ENCODE results near the gene TSPOAP1.

TSPOAP1 gene

GRCh38 chr17:58272367-58273280 is 56.0 kb downstream of the TSPOAP1 start:
- DNase-seq, result no peak

GRCh38 chr17:58271216-58271931 is 57.2 kb downstream of the TSPOAP1 start:
- no peak for DNase-seq

GRCh38 chr17:58270476-58271215 is 57.9 kb downstream of the TSPOAP1 start:
- DNase-seq, result no peak

- no peak for DNase-seq
These were observed 58.9 kb downstream of the TSPOAP1 start for GRCh38 chr17:58269557-58270291.

GRCh38 chr17:58268774-58269556 is 59.6 kb downstream of the TSPOAP1 start:
- no peak for DNase-seq

- DNase-seq, result no peak
These were observed 60.3 kb downstream of the TSPOAP1 start for GRCh38 chr17:58268326-58268725.

GRCh38 chr17:58267347-58268324 is 61.0 kb downstream of the TSPOAP1 start:
- DNase-seq, result no peak

- no peak for DNase-seq
These were observed 62.4 kb downstream of the TSPOAP1 start for GRCh38 chr17:58265902-58266875.

GRCh38 chr17:58265271-58265670 is 63.3 kb downstream of the TSPOAP1 start:
- DNase-seq, result no peak

GRCh38 chr17:58264407-58265103 is 64.0 kb downstream of the TSPOAP1 start:
- no peak for DNase-seq

GRCh38 chr17:58263773-58264172 is 64.8 kb downstream of the TSPOAP1 start:
- no peak for DNase-seq

GRCh38 chr17:58262149-58262548 is 66.4 kb downstream of the TSPOAP1 start:
- no peak for DNase-seq

GRCh38 chr17:58254803-58255202 is 73.8 kb downstream of the TSPOAP1 start:
- DNase-seq, result no peak

GRCh38 chr17:58253082-58253481 is 75.5 kb downstream of the TSPOAP1 start:
- DNase-seq, result no peak

- no peak for DNase-seq
These were observed 76.5 kb downstream of the TSPOAP1 start for GRCh38 chr17:58252141-58252540.

Data from NCI-H1694 treated with DMSO at 0.1 percent for 48 hours (cell line).